Endodermal cell (in vitro differentiated cells): ENCODE results near the gene TRIM3. TPM values are rescaled to one million over a fixed set of nuclear protein-coding genes. Genes with fewer than 3 reads are reported as not detected.

Experiments
- DNase-seq: peaks from one replicate; pipeline ENCODE4 v3.0.0-alpha.2; 2017
- H3K27ac ChIP-seq: 2 replicates; pipeline ENCODE4 v1.5.1; 2013; ENCODE audit warnings: mild to moderate bottlenecking, low read depth, low read length, moderate library complexity
- H3K27me3 ChIP-seq: 2 replicates; pipeline ENCODE4 v1.6.1; 2013; ENCODE audit warnings: mild to moderate bottlenecking, low read length, moderate library complexity; ENCODE audit not compliant: insufficient read depth, control insufficient read depth, poor library complexity, severe bottlenecking
- H3K36me3 ChIP-seq: 2 replicates; pipeline ENCODE4 v1.7.0; 2013; ENCODE audit warnings: mild to moderate bottlenecking, low read length, moderate library complexity; ENCODE audit not compliant: control insufficient read depth, insufficient read depth
- H3K4me1 ChIP-seq: one replicate; pipeline ENCODE4 v1.7.0; 2013; ENCODE audit warnings: low read length; ENCODE audit not compliant: control insufficient read depth, insufficient read depth
- H3K4me3 ChIP-seq: 2 replicates; pipeline ENCODE4 v1.5.1; 2013; ENCODE audit warnings: mild to moderate bottlenecking, low read length, moderate library complexity
- H3K9ac ChIP-seq: 2 replicates; pipeline ENCODE4 v1.6.1; 2013; ENCODE audit warnings: mild to moderate bottlenecking, low read length, moderate library complexity; ENCODE audit not compliant: poor library complexity, severe bottlenecking; ENCODE audit errors: extremely low read depth
- H3K9me3 ChIP-seq: 2 replicates; pipeline ENCODE4 v1.6.1; 2013; ENCODE audit warnings: mild to moderate bottlenecking, low read length, moderate library complexity; ENCODE audit not compliant: control insufficient read depth
- H3K27ac Mint-ChIP-seq: 2 replicates; pipeline ENCODE4 v1.8.0; 2020; ENCODE audit warnings: mixed read lengths
- H3K27me3 Mint-ChIP-seq: 2 replicates; pipeline ENCODE4 v1.8.0; 2021; ENCODE audit warnings: mild to moderate bottlenecking, mixed read lengths; ENCODE audit not compliant: insufficient read depth
- H3K36me3 Mint-ChIP-seq: 2 replicates; pipeline ENCODE4 v1.8.0; 2020; ENCODE audit warnings: low read depth, mixed read lengths
- H3K4me1 Mint-ChIP-seq: 2 replicates; pipeline ENCODE4 v1.8.0; 2020; ENCODE audit warnings: mixed read lengths
- H3K4me3 Mint-ChIP-seq: 2 replicates; pipeline ENCODE4 v1.8.0; 2020; ENCODE audit warnings: mild to moderate bottlenecking, moderate library complexity, mixed read lengths
- H3K9me3 Mint-ChIP-seq: 2 replicates; pipeline ENCODE4 v1.8.0; 2020; ENCODE audit warnings: mild to moderate bottlenecking, mixed read lengths
- WGBS, 2 experiments: methylation state at CpG; one replicate each; pipeline versions ENCODE4 v1.1.5 to v1.1.7; 2013; ENCODE audit warnings: missing lambda C conversion rate in 2 of 2, mixed read lengths in 1 of 2; ENCODE audit not compliant: insufficient coverage in 1 of 2, insufficient read length in 1 of 2; 5-methylcytosine and 5-hydroxymethylcytosine counted together
- total RNA-seq, 2 donors: library from RNA; stranded (reverse); fragmentation: NEBNext Ultra II Directional in 1 of 2; extraction: Animal tissue kit (Norgen Biotek cat#: 25700) in 1 of 2; gene quantifications; 2 replicates in 1 of 2; 3 replicates in 1 of 2; pipeline ENCODE4 v1.2.1, GENCODE V29; 2021
- TF ChIP-seq, protein P1 (sequence below): fragments of 200-600 bp; sonication (generic); conservative IDR thresholded peaks from 2 replicates; pipeline ENCODE4 v1.5.0; 2021; ENCODE audit warnings: antibody characterized with exemption, mild to moderate bottlenecking

Gene TRIM3
- total RNA-seq, 2 donors from 2014 or later = 13.0 to 18.0 TPM

DNA sequence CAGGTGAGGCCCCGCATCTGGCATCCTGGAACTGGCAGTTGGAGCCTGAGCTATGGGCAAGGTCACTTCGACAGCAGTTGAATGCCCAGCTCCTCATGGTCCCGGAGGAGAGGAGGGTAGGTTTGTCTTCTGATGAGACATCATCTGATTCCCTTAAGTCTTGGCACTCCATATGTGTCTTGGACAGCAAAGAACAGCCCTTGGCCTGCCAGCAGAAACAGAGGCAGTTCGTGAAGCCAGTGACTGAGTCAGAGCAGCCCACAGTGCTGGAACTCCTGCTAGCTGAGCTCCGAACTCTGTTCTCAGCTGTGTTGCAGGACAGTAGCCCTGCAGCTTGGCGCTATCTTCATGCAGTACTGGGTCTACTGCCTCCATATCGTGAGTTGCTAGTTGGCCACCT is 24.4 kb upstream of the TRIM3 start:
- H3K4me1 Mint-ChIP-seq = peaks cover 3% of the 10 kb centered on the region
- H3K27ac Mint-ChIP-seq = no peak overlapping the region
- H3K36me3 Mint-ChIP-seq = peaks cover 16% of the 10 kb centered on the region
- H3K4me3 Mint-ChIP-seq = no peak overlapping the region
- no peak overlapping the region for H3K4me3 ChIP-seq
- no peaks in the 10 kb centered on the region for H3K27me3 ChIP-seq
- H3K9me3 Mint-ChIP-seq = no peaks in the 10 kb centered on the region
- TF ChIP-seq, protein P1, sequence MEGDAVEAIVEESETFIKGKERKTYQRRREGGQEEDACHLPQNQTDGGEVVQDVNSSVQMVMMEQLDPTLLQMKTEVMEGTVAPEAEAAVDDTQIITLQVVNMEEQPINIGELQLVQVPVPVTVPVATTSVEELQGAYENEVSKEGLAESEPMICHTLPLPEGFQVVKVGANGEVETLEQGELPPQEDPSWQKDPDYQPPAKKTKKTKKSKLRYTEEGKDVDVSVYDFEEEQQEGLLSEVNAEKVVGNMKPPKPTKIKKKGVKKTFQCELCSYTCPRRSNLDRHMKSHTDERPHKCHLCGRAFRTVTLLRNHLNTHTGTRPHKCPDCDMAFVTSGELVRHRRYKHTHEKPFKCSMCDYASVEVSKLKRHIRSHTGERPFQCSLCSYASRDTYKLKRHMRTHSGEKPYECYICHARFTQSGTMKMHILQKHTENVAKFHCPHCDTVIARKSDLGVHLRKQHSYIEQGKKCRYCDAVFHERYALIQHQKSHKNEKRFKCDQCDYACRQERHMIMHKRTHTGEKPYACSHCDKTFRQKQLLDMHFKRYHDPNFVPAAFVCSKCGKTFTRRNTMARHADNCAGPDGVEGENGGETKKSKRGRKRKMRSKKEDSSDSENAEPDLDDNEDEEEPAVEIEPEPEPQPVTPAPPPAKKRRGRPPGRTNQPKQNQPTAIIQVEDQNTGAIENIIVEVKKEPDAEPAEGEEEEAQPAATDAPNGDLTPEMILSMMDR = no peak
- H3K9me3 ChIP-seq = no peaks in the 10 kb centered on the region
- peaks cover 14% of the 10 kb centered on the region for H3K36me3 ChIP-seq
- no peaks in the 10 kb centered on the region for H3K27me3 Mint-ChIP-seq
- peaks cover 3% of the 10 kb centered on the region for H3K4me1 ChIP-seq
- H3K9ac ChIP-seq = no peak overlapping the region
- no peak for DNase-seq
- WGBS, 2 experiments = 69 to 81% methylated on average over 5 to 7 of the region's 7 CpGs
- H3K27ac ChIP-seq = no peak overlapping the region

DNA sequence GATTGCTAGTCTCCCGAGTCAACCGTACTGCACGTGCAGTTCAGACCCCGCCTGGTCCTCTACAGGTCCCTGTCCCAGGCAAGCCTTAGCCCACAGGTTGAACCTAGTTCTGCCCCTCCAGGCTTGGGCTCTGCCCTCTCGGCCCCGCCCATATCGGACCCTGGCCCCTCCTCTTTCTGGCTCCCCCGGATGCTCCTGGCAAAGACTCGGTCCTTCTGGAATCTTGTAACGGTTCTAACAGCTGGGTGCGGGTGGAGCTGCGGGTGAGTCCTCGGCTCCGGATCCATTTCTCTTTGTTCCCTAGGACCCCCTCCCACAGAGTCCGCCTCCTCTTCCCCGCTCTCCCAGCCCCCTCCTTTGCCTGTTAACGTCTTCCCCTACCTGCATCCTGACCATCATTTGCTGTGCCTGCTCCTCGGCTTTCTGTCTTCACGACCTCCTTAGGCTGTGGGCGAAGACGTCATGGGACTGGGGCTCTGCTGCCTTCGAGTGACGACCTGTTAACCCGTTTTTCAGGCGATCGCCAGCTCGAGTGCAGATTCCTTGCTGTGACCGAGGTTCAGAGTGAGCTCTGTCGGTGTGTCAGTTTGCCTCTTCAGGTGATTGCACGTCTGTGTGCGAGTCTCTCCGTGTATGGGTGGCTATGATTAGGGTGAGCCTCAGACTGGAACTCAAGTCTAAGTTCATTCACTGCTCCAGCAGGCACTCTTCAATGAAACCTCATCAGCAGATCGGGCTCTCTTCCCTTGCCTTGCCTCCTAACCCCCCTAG is 23.5 kb upstream of the TRIM3 start, which contains the start of gene DNHD1:
TSS of gene DNHD1 (plus strand) at position 212 of the 771 bp plus-strand sequence. CDS start 936 bp downstream, outside the sequence.
- H3K27me3 Mint-ChIP-seq = no peaks in the 10 kb centered on the region
- no peaks in the 10 kb centered on the region for H3K9me3 ChIP-seq
- peak; percentile 77 for DNase-seq
- H3K4me1 Mint-ChIP-seq = peaks cover 3% of the 10 kb centered on the region
- WGBS, 2 experiments = 74 to 78% methylated on average over 23 to 33 of the region's 33 CpGs
- H3K4me3 Mint-ChIP-seq = peak within 1 kb of the TSS; percentile 10
- no peak within 1 kb of the TSS for H3K4me3 ChIP-seq
- no peaks in the 10 kb centered on the region for H3K9me3 Mint-ChIP-seq
- no peaks in the 10 kb centered on the region for H3K27me3 ChIP-seq
- H3K27ac ChIP-seq = no peak within 1 kb of the TSS
- H3K27ac Mint-ChIP-seq = no peak within 1 kb of the TSS
- H3K4me1 ChIP-seq = peaks cover 3% of the 10 kb centered on the region
- H3K9ac ChIP-seq = no peak within 1 kb of the TSS
- H3K36me3 ChIP-seq = peaks cover 14% of the 10 kb centered on the region
- peaks cover 16% of the 10 kb centered on the region for H3K36me3 Mint-ChIP-seq
- TF ChIP-seq, protein P1 = no peak

DNA sequence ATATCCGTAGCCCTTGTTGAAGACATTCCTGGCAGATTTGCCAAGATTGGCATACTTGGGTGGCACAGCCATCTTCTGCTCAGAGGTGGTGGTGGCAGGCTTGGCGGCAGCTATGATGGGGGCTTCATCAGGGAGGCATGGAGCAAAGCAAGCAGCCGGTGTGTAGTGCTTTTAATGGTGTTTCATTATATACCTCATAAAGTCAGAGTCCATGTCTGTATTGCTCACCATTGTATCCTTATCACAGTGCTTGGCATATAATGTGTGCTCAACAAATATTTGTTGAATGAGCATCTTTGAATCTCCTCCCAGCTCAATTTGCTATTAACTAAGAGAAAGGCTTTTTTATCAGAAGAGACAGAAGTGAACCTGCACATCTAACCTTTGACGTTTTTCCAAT is 15.6 kb upstream of the TRIM3 start:
- peaks cover 3% of the 10 kb centered on the region for H3K4me1 ChIP-seq
- DNase-seq = no peak
- no peak overlapping the region for H3K9ac ChIP-seq
- no peaks in the 10 kb centered on the region for H3K27me3 Mint-ChIP-seq
- no peak overlapping the region for H3K4me3 Mint-ChIP-seq
- peaks cover 34% of the 10 kb centered on the region for H3K36me3 ChIP-seq
- WGBS, 2 experiments = 93 to 100% methylated on average over 2 to 4 of the region's 4 CpGs
- no peak overlapping the region for H3K27ac Mint-ChIP-seq
- H3K4me1 Mint-ChIP-seq = no peaks in the 10 kb centered on the region
- H3K36me3 Mint-ChIP-seq = peaks cover 15% of the 10 kb centered on the region
- H3K9me3 Mint-ChIP-seq = no peaks in the 10 kb centered on the region
- H3K27ac ChIP-seq = no peak overlapping the region
- no peak overlapping the region for H3K4me3 ChIP-seq
- no peaks in the 10 kb centered on the region for H3K9me3 ChIP-seq
- no peaks in the 10 kb centered on the region for H3K27me3 ChIP-seq
- TF ChIP-seq, protein P1 = no peak
